ENCODE measurements around the gene TSPEAR. TPM values are rescaled to one million over a fixed set of nuclear protein-coding genes. Genes with fewer than 3 reads are reported as not detected.

The TSPEAR gene
- total RNA-seq, 1 donor from 2014 or later = not detected

DNA sequence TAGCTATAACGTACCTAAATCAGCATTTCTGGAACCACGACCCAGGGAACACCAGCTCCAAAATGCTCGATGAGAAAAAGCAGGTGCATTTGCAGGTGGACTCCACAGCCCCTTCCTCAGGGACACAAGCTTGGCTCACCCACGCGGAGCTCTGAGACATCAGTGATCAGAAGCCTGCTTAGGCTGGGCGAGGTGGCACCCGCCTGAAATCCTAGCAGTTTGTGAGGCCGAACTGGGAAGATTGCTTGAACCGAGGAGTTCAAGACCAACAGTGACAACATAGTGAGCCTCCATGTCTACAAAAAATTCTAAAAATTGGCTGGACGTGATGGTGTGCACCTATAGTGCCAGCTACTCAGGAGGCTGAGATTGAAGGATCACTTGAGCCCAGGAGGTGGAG, 2.5 kb upstream of the TSPEAR start:
- no peaks in the 10 kb centered on the region for H3K36me3 Mint-ChIP-seq (ENCODE audit: insufficient read depth)
- no peak for TF ChIP-seq CTCF (IDR thresholded peaks at IDR 0.05; ENCODE audit: unreplicated experiment)
- H3K27ac Mint-ChIP-seq = no peak overlapping the region
- H3K9me3 Mint-ChIP-seq (ENCODE audit: low read depth) = no peaks in the 10 kb centered on the region
- H3K4me1 Mint-ChIP-seq (ENCODE audit: low read depth) = peaks cover 12% of the 10 kb centered on the region
- DNase-seq (ENCODE audit: low spot score, unreplicated experiment) = no peak
- peaks cover 79% of the 10 kb centered on the region for H3K27me3 Mint-ChIP-seq
- no peak overlapping the region for H3K4me3 Mint-ChIP-seq (ENCODE audit: low read depth)

- Mint-ChIP-seq H3K4me3 (ENCODE audit: low read depth) (no peak overlapping the region), H3K27ac (no peak overlapping the region), H3K36me3 (ENCODE audit: insufficient read depth) (no peaks in the 10 kb centered on the region), H3K9me3 (ENCODE audit: low read depth) (no peaks in the 10 kb centered on the region), H3K4me1 (ENCODE audit: low read depth) (peaks cover 12% of the 10 kb centered on the region), H3K27me3 (peaks cover 79% of the 10 kb centered on the region)
- no peak for DNase-seq (ENCODE audit: low spot score, unreplicated experiment)
- TF ChIP-seq CTCF (IDR thresholded peaks at IDR 0.05; ENCODE audit: unreplicated experiment) = no peak
Measured at GRCh38 chr21:44713130-44713529, 1.8 kb upstream of the TSPEAR start.

- Mint-ChIP-seq H3K36me3 (ENCODE audit: insufficient read depth) (no peaks in the 10 kb centered on the region), H3K27me3 (peaks cover 83% of the 10 kb centered on the region), H3K4me3 (ENCODE audit: low read depth) (no peak overlapping the region), H3K9me3 (ENCODE audit: low read depth) (no peaks in the 10 kb centered on the region), H3K4me1 (ENCODE audit: low read depth) (peaks cover 12% of the 10 kb centered on the region), H3K27ac (no peak overlapping the region)
- no peak for DNase-seq (ENCODE audit: low spot score, unreplicated experiment)
- no peak for TF ChIP-seq CTCF (IDR thresholded peaks at IDR 0.05; ENCODE audit: unreplicated experiment)
Measured at GRCh38 chr21:44712203-44713028, 1.0 kb upstream of the TSPEAR start.

GRCh38 chr21:44710756-44711326, 531 bp downstream of the TSPEAR start:
- H3K27me3 Mint-ChIP-seq = peaks cover 93% of the 10 kb centered on the region
- DNase-seq (ENCODE audit: low spot score, unreplicated experiment) = no peak
- H3K4me3 Mint-ChIP-seq (ENCODE audit: low read depth) = peak overlapping the region; percentile 44
- peaks cover under 1% of the 10 kb centered on the region for H3K9me3 Mint-ChIP-seq (ENCODE audit: low read depth)
- H3K27ac Mint-ChIP-seq = no peak overlapping the region
- no peak for TF ChIP-seq CTCF (IDR thresholded peaks at IDR 0.05; ENCODE audit: unreplicated experiment)
- H3K4me1 Mint-ChIP-seq (ENCODE audit: low read depth) = peaks cover 12% of the 10 kb centered on the region
- H3K36me3 Mint-ChIP-seq (ENCODE audit: insufficient read depth) = no peaks in the 10 kb centered on the region

DNA sequence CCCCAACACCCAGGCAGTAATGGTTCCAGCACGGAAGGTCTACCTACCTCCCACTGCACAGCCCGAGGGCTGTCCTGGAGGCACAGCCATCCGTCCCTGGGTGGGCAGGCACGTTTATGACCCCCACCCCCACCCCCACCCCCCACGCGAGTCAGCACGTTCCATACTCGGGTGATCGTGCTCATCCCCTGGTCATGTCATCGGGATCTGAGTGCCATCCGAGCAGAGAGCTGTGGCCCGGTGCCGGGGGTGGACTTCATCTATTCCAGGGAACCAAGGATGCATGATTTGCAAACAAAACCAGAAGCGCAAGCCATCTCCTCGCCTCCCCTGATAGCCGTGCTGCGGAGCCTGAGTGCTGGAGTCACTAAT, 1.1 kb downstream of the TSPEAR start:
- Mint-ChIP-seq H3K4me1 (ENCODE audit: low read depth) (peaks cover 12% of the 10 kb centered on the region), H3K4me3 (ENCODE audit: low read depth) (no peak overlapping the region), H3K36me3 (ENCODE audit: insufficient read depth) (no peaks in the 10 kb centered on the region), H3K27ac (no peak overlapping the region), H3K27me3 (peaks cover 93% of the 10 kb centered on the region), H3K9me3 (ENCODE audit: low read depth) (peaks cover 3% of the 10 kb centered on the region)
- DNase-seq (ENCODE audit: low spot score, unreplicated experiment) = no peak
- no peak for TF ChIP-seq CTCF (IDR thresholded peaks at IDR 0.05; ENCODE audit: unreplicated experiment)
